ENCODE measurements around the gene SLC22A23. TPM values are rescaled to one million over a fixed set of nuclear protein-coding genes. Genes with fewer than 3 reads are reported as not detected.

SLC22A23 gene
- polyA plus RNA-seq, 4 donors, result 9.5 to 38.3 (median 15.0) TPM

DNA sequence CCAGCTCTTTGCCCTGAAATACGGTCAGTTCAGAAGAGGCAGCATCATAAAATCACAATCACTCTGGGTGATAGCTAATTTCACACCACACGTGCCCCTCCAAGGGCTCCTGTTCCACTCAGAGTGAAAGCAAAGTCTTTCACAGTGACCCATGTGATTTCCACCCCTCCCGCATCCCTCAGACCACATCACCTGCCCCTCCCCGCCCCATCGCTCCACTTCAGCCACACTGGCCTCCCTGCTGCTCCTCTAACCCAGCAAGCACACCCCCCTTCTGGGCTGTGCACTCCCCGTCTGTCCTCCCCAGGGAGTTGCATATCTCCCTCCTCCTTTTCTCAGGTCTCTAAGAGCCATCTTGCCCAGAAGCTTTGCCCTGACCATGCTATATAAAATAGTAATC lies 123.6 kb downstream of the SLC22A23 start:
- Histone ChIP-seq H3K36me3 (ENCODE audit: control insufficient read depth in 3 of 3, insufficient read depth in 2 of 3, low read depth in 1 of 3, low read length in 3 of 3) (peaks cover 0 to 15% (median 2%) of the 10 kb centered on the region in 3 donors), H3K9me3 (ENCODE audit: control insufficient read depth in 2 of 2, insufficient read depth in 1 of 2, low read depth in 1 of 2, low read length in 1 of 2) (no peaks in the 10 kb centered on the region), H3K4me1 (ENCODE audit: control insufficient read depth in 3 of 3, insufficient read depth in 2 of 3, low read depth in 1 of 3, low read length in 2 of 3) (peaks cover 0 to 8% (median 0%) of the 10 kb centered on the region in 3 donors), H3K4me3 (ENCODE audit: low read depth in 1 of 3, low read length in 3 of 3) (no peak overlapping the region), H3K27ac (ENCODE audit: low read depth in 1 of 3, low read length in 2 of 3) (no peak overlapping the region), H3K27me3 (ENCODE audit: control insufficient read depth in 3 of 3, insufficient read depth in 3 of 3, low read length in 3 of 3) (no peaks in the 10 kb centered on the region)
- no peak for DNase-seq
- WGBS, 3 donors, result 70 to 83% (median 75%) methylated on average over 6 of the region's 6 CpGs
- no peak for FAIRE-seq

- no peak overlapping the region for H3K27ac ChIP-seq (ENCODE audit: low read depth in 1 of 3, low read length in 2 of 3)
These were observed 124.9 kb downstream of the SLC22A23 start for GRCh38 chr6:3331971-3332370.

GRCh38 chr6:3331494-3331893 lies 125.4 kb downstream of the SLC22A23 start:
- DNase-seq (no peak), FAIRE-seq (no peak)
- Histone ChIP-seq H3K9me3 (ENCODE audit: control insufficient read depth in 2 of 2, insufficient read depth in 1 of 2, low read depth in 1 of 2, low read length in 1 of 2) (no peaks in the 10 kb centered on the region), H3K4me3 (ENCODE audit: low read depth in 1 of 3, low read length in 3 of 3) (no peak overlapping the region), H3K4me1 (ENCODE audit: control insufficient read depth in 3 of 3, insufficient read depth in 2 of 3, low read depth in 1 of 3, low read length in 2 of 3) (peaks cover 0 to 4% (median 0%) of the 10 kb centered on the region in 3 donors), H3K27me3 (ENCODE audit: control insufficient read depth in 3 of 3, insufficient read depth in 3 of 3, low read length in 3 of 3) (no peaks in the 10 kb centered on the region), H3K27ac (ENCODE audit: low read depth in 1 of 3, low read length in 2 of 3) (no peak overlapping the region), H3K36me3 (ENCODE audit: control insufficient read depth in 3 of 3, insufficient read depth in 2 of 3, low read depth in 1 of 3, low read length in 3 of 3) (peaks cover 0 to 17% (median 2%) of the 10 kb centered on the region in 3 donors)
- 49 to 67% (median 55%) methylated on average over 2 of the region's 2 CpGs for WGBS, 3 donors

More at GRCh38 chr6:3331971-3332370, 124.9 kb downstream of the SLC22A23 start:
- Histone ChIP-seq H3K27me3 (ENCODE audit: control insufficient read depth in 3 of 3, insufficient read depth in 3 of 3, low read length in 3 of 3) (no peaks in the 10 kb centered on the region), H3K4me1 (ENCODE audit: control insufficient read depth in 3 of 3, insufficient read depth in 2 of 3, low read depth in 1 of 3, low read length in 2 of 3) (peaks cover 0 to 4% (median 0%) of the 10 kb centered on the region in 3 donors), H3K4me3 (ENCODE audit: low read depth in 1 of 3, low read length in 3 of 3) (no peak overlapping the region), H3K9me3 (ENCODE audit: control insufficient read depth in 2 of 2, insufficient read depth in 1 of 2, low read depth in 1 of 2, low read length in 1 of 2) (no peaks in the 10 kb centered on the region), H3K36me3 (ENCODE audit: control insufficient read depth in 3 of 3, insufficient read depth in 2 of 3, low read depth in 1 of 3, low read length in 3 of 3) (peaks cover 0 to 17% (median 2%) of the 10 kb centered on the region in 3 donors)
- FAIRE-seq (no peak), DNase-seq (no peak)
- 82 to 91% (median 85%) methylated on average over 7 of the region's 7 CpGs for WGBS, 3 donors

DNA sequence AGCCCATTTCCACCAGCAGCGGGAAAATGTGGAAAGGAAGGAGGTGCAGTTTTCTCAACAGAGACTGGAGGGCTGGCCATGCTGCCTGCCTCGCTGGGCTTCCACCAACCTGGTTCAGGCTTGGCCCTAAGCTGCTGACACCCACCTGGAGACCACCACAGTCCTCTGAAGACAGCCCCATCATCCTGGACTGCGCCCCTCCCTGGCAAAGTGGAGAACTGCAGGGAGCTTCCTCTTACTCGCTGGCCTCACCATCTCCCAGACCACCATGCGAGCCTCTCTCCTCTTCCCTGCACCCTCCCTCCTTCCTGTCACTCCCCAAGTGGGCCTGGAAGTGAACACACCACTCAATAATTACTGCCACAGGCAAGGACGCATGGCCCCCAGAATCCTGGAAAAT lies 126.7 kb downstream of the SLC22A23 start:
- no peaks in the 10 kb centered on the region for H3K27me3 ChIP-seq (ENCODE audit: control insufficient read depth in 3 of 3, insufficient read depth in 3 of 3, low read length in 3 of 3)
- no peak overlapping the region for H3K27ac ChIP-seq (ENCODE audit: low read depth in 1 of 3, low read length in 2 of 3)
- H3K4me1 ChIP-seq (ENCODE audit: control insufficient read depth in 3 of 3, insufficient read depth in 2 of 3, low read depth in 1 of 3, low read length in 2 of 3), result peaks cover 0 to 4% (median 0%) of the 10 kb centered on the region in 3 donors
- no peak overlapping the region for H3K4me3 ChIP-seq (ENCODE audit: low read depth in 1 of 3, low read length in 3 of 3)
- H3K36me3 ChIP-seq (ENCODE audit: control insufficient read depth in 3 of 3, insufficient read depth in 2 of 3, low read depth in 1 of 3, low read length in 3 of 3), result peaks cover 0 to 17% (median 2%) of the 10 kb centered on the region in 3 donors
- 82 to 96% (median 89%) methylated on average over 6 of the region's 6 CpGs for WGBS, 3 donors
- H3K9me3 ChIP-seq (ENCODE audit: control insufficient read depth in 2 of 2, insufficient read depth in 1 of 2, low read depth in 1 of 2, low read length in 1 of 2), result no peaks in the 10 kb centered on the region
- no peak for FAIRE-seq
- DNase-seq, result no peak

DNA sequence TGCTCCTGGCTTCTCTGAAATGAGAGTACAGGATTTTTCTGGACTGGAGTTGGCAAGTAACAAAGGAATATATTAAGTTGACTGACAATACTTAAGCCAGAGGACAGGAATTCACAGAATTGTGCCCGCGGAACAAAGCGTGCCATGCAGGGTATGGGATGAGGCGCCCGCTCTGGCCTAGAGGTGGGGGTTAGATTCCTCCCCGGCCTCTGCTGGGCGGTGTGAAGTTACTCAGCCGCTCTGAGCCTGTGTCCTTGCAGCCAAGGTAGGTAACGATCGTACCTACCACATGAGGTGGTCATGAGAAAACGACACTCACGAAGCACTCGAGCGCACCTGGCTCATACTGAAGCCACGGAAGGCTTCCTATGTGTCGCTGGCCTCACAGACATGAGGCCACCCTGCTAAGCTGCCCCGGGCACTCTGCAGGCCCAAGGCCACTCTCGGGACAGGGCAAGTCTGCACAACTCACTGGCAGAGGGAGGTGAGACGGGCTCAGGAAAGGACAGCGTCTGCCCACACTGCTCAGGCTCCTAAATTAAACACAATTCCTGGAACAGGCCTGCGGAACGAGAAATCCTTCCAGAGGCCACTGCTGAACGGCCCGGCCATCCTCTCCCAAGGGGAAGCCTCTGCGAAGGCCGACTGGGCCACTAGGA lies 127.3 kb downstream of the SLC22A23 start:
- Histone ChIP-seq H3K27ac (ENCODE audit: low read depth in 1 of 3, low read length in 2 of 3) (no peak overlapping the region), H3K36me3 (ENCODE audit: control insufficient read depth in 3 of 3, insufficient read depth in 2 of 3, low read depth in 1 of 3, low read length in 3 of 3) (peaks cover 0 to 17% (median 2%) of the 10 kb centered on the region in 3 donors), H3K27me3 (ENCODE audit: control insufficient read depth in 3 of 3, insufficient read depth in 3 of 3, low read length in 3 of 3) (no peaks in the 10 kb centered on the region), H3K4me3 (ENCODE audit: low read depth in 1 of 3, low read length in 3 of 3) (no peak overlapping the region), H3K4me1 (ENCODE audit: control insufficient read depth in 3 of 3, insufficient read depth in 2 of 3, low read depth in 1 of 3, low read length in 2 of 3) (peaks cover 0 to 2% (median 0%) of the 10 kb centered on the region in 3 donors), H3K9me3 (ENCODE audit: control insufficient read depth in 2 of 2, insufficient read depth in 1 of 2, low read depth in 1 of 2, low read length in 1 of 2) (no peaks in the 10 kb centered on the region)
- 89 to 91% (median 90%) methylated on average over 26 of the region's 26 CpGs for WGBS, 3 donors
- FAIRE-seq (no peak), DNase-seq (no peak)

GRCh38 chr6:3328796-3329195 lies 128.1 kb downstream of the SLC22A23 start:
- 81 to 87% (median 86%) methylated on average over 10 of the region's 10 CpGs for WGBS, 3 donors
- Histone ChIP-seq H3K4me1 (ENCODE audit: control insufficient read depth in 3 of 3, insufficient read depth in 2 of 3, low read depth in 1 of 3, low read length in 2 of 3) (peaks cover 0 to 3% (median 0%) of the 10 kb centered on the region in 3 donors), H3K27ac (ENCODE audit: low read depth in 1 of 3, low read length in 2 of 3) (no peak overlapping the region)

DNA sequence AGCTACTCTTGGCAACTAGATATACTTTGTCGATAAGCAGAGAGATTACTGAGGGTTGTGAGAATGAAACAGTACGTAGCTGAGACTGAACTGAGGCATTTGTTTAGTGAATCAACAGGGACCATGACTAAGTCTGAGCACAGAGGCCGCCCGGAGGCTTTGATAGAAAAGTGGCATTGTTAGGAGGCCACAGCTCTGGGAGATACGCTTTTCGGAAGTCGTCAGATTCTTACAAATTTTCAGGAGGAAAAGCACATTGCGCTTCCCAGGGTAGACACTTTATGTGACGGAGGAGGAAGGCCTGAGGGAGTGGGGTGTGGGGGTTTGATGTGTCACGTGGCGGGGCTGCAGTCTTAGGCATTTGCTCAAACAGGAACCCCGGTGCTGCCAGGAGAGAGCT lies 128.7 kb downstream of the SLC22A23 start:
- DNase-seq (no peak), FAIRE-seq (no peak)
- Histone ChIP-seq H3K9me3 (ENCODE audit: control insufficient read depth in 2 of 2, insufficient read depth in 1 of 2, low read depth in 1 of 2, low read length in 1 of 2) (no peaks in the 10 kb centered on the region), H3K4me3 (ENCODE audit: low read depth in 1 of 3, low read length in 3 of 3) (no peak overlapping the region), H3K27me3 (ENCODE audit: control insufficient read depth in 3 of 3, insufficient read depth in 3 of 3, low read length in 3 of 3) (no peaks in the 10 kb centered on the region), H3K27ac (ENCODE audit: low read depth in 1 of 3, low read length in 2 of 3) (no peak overlapping the region), H3K36me3 (ENCODE audit: control insufficient read depth in 3 of 3, insufficient read depth in 2 of 3, low read depth in 1 of 3, low read length in 3 of 3) (peaks cover 0 to 30% (median 2%) of the 10 kb centered on the region in 3 donors), H3K4me1 (ENCODE audit: control insufficient read depth in 3 of 3, insufficient read depth in 2 of 3, low read depth in 1 of 3, low read length in 2 of 3) (peaks cover 0 to 3% (median 0%) of the 10 kb centered on the region in 3 donors)
- WGBS, 3 donors, result 85 to 95% (median 93%) methylated on average over 12 of the region's 12 CpGs

More at GRCh38 chr6:3328796-3329195, 128.1 kb downstream of the SLC22A23 start:
- Histone ChIP-seq H3K36me3 (ENCODE audit: control insufficient read depth in 3 of 3, insufficient read depth in 2 of 3, low read depth in 1 of 3, low read length in 3 of 3) (peaks cover 0 to 23% (median 2%) of the 10 kb centered on the region in 3 donors), H3K4me3 (ENCODE audit: low read depth in 1 of 3, low read length in 3 of 3) (no peak overlapping the region), H3K27me3 (ENCODE audit: control insufficient read depth in 3 of 3, insufficient read depth in 3 of 3, low read length in 3 of 3) (no peaks in the 10 kb centered on the region), H3K9me3 (ENCODE audit: control insufficient read depth in 2 of 2, insufficient read depth in 1 of 2, low read depth in 1 of 2, low read length in 1 of 2) (no peaks in the 10 kb centered on the region)
- DNase-seq (no peak), FAIRE-seq (no peak)

DNA sequence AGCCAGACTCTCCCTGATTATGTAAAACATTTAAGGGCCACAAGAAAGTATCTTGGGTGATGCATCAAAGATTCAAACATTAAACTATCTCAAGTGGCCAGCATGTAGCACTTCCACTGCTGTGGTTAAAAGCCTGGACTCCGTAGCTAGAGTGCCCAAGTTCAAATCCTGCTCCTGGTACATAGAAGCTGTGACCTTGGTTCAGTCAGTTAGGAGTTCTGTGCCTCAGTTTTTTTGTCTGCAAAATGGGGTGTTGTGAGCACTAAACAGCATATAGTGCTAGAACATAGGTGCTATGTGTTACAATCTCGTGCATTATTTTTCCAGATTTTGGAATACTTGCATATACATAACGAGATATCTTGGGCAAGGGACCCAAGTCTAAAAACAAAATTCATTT lies 129.4 kb downstream of the SLC22A23 start:
- no peaks in the 10 kb centered on the region for H3K9me3 ChIP-seq (ENCODE audit: control insufficient read depth in 2 of 2, insufficient read depth in 1 of 2, low read depth in 1 of 2, low read length in 1 of 2)
- H3K27ac ChIP-seq (ENCODE audit: low read depth in 1 of 3, low read length in 2 of 3), result no peak overlapping the region
- FAIRE-seq, result no peak
- H3K36me3 ChIP-seq (ENCODE audit: control insufficient read depth in 3 of 3, insufficient read depth in 2 of 3, low read depth in 1 of 3, low read length in 3 of 3), result peaks cover 0 to 33% (median 2%) of the 10 kb centered on the region in 3 donors
- H3K4me1 ChIP-seq (ENCODE audit: control insufficient read depth in 3 of 3, insufficient read depth in 2 of 3, low read depth in 1 of 3, low read length in 2 of 3), result peaks cover 0 to 3% (median 0%) of the 10 kb centered on the region in 3 donors
- DNase-seq, result no peak
- no peak overlapping the region for H3K4me3 ChIP-seq (ENCODE audit: low read depth in 1 of 3, low read length in 3 of 3)
- WGBS, 3 donors, result 74 to 85% (median 83%) methylated on average over 3 of the region's 3 CpGs
- H3K27me3 ChIP-seq (ENCODE audit: control insufficient read depth in 3 of 3, insufficient read depth in 3 of 3, low read length in 3 of 3), result no peaks in the 10 kb centered on the region
